Measurements from ENCODE around the gene ZNF222.
A peak's percentile ranks its signal among the peaks of the same experiment; 100 is the strongest.

The ZNF222 gene
- 4.6 to 8.4 reads per million in 2 donors for total RNA-seq

GRCh38 chr19:44025217-44025936 lies at the start of gene ZNF222:
Gene ZNF222, plus strand, starts transcription at chr19:44025379. Its CDS starts 58 bp downstream, at chr19:44025437.
- peak; percentile 50 for DNase-seq

- DNase-seq = no peak
Observed at GRCh38 chr19:43976732-43977131, 48.4 kb upstream of the ZNF222 start.

GRCh38 chr19:43983544-43983911 lies 41.7 kb upstream of the ZNF222 start:
- no peak for DNase-seq

- peak; percentile 41 for DNase-seq
Observed at GRCh38 chr19:43983912-43984686, 41.1 kb upstream of the ZNF222 start, which contains the start of gene ZNF155. Gene ZNF155, plus strand, starts transcription at chr19:43984188. Its CDS starts 4,356 bp downstream, at chr19:43988544.

GRCh38 chr19:43984687-43985000 lies 40.5 kb upstream of the ZNF222 start:
- DNase-seq = no peak

GRCh38 chr19:43997631-43998290 lies 27.4 kb upstream of the ZNF222 start:
- DNase-seq = no peak

- no peak for DNase-seq
Observed at GRCh38 chr19:44002212-44002565, 23.0 kb upstream of the ZNF222 start.

GRCh38 chr19:44002566-44003460 lies 22.4 kb upstream of the ZNF222 start, which contains the start of gene ZNF230:
Gene ZNF230, plus strand, starts transcription at chr19:44002957. Its CDS starts 4,122 bp downstream, at chr19:44007079.
- peak; percentile 68 for DNase-seq

- no peak for DNase-seq
Observed at GRCh38 chr19:44003461-44004009, 21.6 kb upstream of the ZNF222 start.

- no peak for DNase-seq
Observed at GRCh38 chr19:44005973-44006372, 19.2 kb upstream of the ZNF222 start.

GRCh38 chr19:44007473-44007872 lies 17.7 kb upstream of the ZNF222 start:
- no peak for DNase-seq

- no peak for DNase-seq
Observed at GRCh38 chr19:44010468-44010867, 14.7 kb upstream of the ZNF222 start.

GRCh38 chr19:44019498-44019897 lies 5.7 kb upstream of the ZNF222 start:
- DNase-seq = no peak

GRCh38 chr19:44021221-44021620 lies 4.0 kb upstream of the ZNF222 start:
- DNase-seq = no peak

GRCh38 chr19:44024900-44025216 lies 321 bp upstream of the ZNF222 start:
- DNase-seq = no peak

- DNase-seq = no peak
Observed at GRCh38 chr19:44026622-44027021, 1.4 kb downstream of the ZNF222 start.

GRCh38 chr19:44032001-44032610 lies 6.9 kb downstream of the ZNF222 start:
- DNase-seq = no peak

- DNase-seq = no peak
Observed at GRCh38 chr19:44042147-44042546, 17.0 kb downstream of the ZNF222 start.

GRCh38 chr19:44050740-44051649 lies 25.8 kb downstream of the ZNF222 start:
- no peak for DNase-seq

GRCh38 chr19:44051650-44052402 lies 26.6 kb downstream of the ZNF222 start, which contains the start of gene ZNF223:
Gene ZNF223, plus strand, starts transcription at chr19:44052036. Its CDS starts 3,141 bp downstream, at chr19:44055177.
- DNase-seq = peak; percentile 19

All from T-helper 9 cell (primary cell).